ENCODE measurements around the gene SULF2.

SULF2 gene

DNA sequence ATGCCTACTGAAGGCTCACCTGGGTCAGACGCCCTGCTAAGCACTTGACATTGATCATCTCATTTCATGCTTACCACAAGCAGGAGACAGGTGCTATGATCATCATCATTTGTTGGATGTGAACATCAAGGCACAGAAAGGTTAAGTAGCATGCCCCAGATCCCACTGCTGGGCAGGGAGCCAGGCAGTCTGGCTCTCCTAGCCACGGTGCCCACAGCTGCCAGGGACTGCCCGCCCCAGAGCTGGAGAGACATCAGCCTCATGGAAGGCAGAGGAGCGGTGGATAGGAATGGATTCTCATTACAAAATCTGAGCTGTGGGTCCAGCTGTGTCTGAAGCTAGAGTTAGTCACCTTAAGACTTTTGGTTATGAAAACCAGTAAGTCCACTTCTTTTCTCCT lies 3.6 kb downstream of the SULF2 start:
- Histone ChIP-seq H3K4me3 (ENCODE audit: low read length) (no peak overlapping the region), H3K36me3 (ENCODE audit: insufficient read depth, low read length) (no peaks in the 10 kb centered on the region), H3K9ac (ENCODE audit: low read depth, low read length) (no peak overlapping the region), H3K9me3 (replicated peaks; ENCODE audit: low read length) (no peaks in the 10 kb centered on the region), H3K4me2 (ENCODE audit: low read length) (no peak overlapping the region), H3K4me1 (ENCODE audit: control insufficient read depth, insufficient read depth, low read length) (peaks cover 12% of the 10 kb centered on the region), H3K27me3 (ENCODE audit: control insufficient read depth, insufficient read depth, low read length) (peaks cover 46% of the 10 kb centered on the region)

DNA sequence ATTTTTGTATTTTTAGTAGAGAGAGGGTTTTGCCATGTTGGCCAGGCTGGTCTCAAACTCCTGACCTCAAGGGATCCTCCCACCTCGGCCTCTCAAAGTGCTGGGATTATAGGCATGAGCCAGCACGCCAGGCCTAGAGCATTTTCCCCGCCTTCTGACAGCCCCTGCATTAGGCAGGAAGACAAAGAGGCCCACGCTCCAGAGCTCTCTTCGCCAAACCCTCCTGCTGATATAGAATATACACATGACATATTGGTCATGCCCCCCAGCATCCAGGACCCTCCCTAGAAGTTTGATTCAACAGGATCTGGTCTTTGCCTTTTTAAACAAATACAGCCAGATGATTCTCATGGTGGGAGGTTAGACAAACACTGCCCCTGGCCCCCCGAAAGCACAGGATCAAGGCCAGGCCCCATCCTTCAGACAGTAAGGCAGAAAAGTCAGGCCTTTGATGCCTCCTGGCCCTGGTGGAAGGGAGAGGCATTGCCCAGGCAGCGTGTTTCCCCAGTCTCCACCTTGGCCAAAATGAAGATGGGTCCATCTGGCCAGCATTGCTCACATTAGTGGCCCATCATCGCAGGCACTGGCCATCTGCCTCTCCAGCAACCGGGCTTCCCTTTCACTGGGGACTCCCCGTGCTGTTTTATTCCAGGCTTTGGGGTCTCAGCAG lies 4.4 kb downstream of the SULF2 start:
- Histone ChIP-seq H3K4me2 (ENCODE audit: low read length) (no peak overlapping the region), H3K9me3 (replicated peaks; ENCODE audit: low read length) (no peaks in the 10 kb centered on the region), H3K27me3 (ENCODE audit: control insufficient read depth, insufficient read depth, low read length) (peaks cover 42% of the 10 kb centered on the region), H3K9ac (ENCODE audit: low read depth, low read length) (no peak overlapping the region), H3K4me3 (ENCODE audit: low read length) (no peak overlapping the region), H3K36me3 (ENCODE audit: insufficient read depth, low read length) (no peaks in the 10 kb centered on the region), H3K4me1 (ENCODE audit: control insufficient read depth, insufficient read depth, low read length) (peaks cover 7% of the 10 kb centered on the region)

DNA sequence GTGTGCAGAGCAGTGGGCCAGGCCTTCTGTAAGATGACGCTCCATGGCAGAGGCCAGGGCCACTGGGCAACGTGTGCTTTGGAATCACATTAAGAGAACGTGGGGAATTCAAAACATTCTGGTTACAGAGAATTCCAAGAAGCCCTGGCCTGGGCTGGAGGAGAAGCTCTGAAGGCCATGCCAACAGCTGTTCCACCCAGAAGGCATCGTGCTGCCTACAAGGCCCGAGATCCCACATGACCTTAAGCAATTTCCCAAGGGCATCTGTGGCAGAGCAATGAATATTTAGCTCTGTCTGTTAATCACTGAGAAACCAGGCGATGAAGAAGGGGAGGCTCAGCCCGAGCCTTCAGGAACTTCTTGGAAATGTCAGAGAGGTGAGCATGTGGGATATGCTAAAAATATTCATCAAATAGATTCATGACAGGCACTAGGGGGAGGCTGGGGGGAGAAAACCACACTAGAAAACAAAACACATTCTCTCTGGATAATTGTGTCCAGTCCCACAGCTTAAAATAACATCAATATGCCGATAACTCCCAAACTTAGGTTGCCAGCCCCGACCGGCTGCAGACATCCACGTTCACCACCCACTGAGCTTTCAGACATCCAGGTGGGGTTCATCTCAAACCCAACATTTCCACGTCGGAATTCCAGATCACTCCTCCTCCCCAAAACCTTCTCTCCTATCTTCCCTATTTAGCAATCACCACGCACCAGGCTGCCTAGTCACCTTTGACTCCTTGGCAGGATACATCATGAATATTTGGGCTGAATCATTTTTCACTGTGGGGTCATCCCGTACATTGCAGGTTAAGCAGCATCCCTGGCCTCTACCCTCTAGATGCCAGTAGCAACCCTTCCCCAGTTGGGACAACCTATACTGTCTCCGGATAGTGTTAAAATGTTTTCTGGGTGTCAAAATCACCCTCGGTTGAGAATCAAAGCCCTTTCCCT lies 6.6 kb downstream of the SULF2 start:
- Histone ChIP-seq H3K9me3 (replicated peaks; ENCODE audit: low read length) (no peaks in the 10 kb centered on the region), H3K4me1 (ENCODE audit: control insufficient read depth, insufficient read depth, low read length) (no peaks in the 10 kb centered on the region), H3K27me3 (ENCODE audit: control insufficient read depth, insufficient read depth, low read length) (peaks cover 44% of the 10 kb centered on the region), H3K36me3 (ENCODE audit: insufficient read depth, low read length) (no peaks in the 10 kb centered on the region), H3K9ac (ENCODE audit: low read depth, low read length) (no peak overlapping the region), H3K4me3 (ENCODE audit: low read length) (no peak overlapping the region), H3K4me2 (ENCODE audit: low read length) (no peak overlapping the region)

- Histone ChIP-seq H3K27me3 (ENCODE audit: control insufficient read depth, insufficient read depth, low read length) (peaks cover 34% of the 10 kb centered on the region), H3K4me2 (ENCODE audit: low read length) (no peak overlapping the region), H3K36me3 (ENCODE audit: insufficient read depth, low read length) (no peaks in the 10 kb centered on the region), H3K9me3 (replicated peaks; ENCODE audit: low read length) (no peaks in the 10 kb centered on the region), H3K9ac (ENCODE audit: low read depth, low read length) (no peak overlapping the region), H3K4me1 (ENCODE audit: control insufficient read depth, insufficient read depth, low read length) (no peaks in the 10 kb centered on the region), H3K4me3 (ENCODE audit: low read length) (no peak overlapping the region)
These were observed 8.1 kb downstream of the SULF2 start for GRCh38 chr20:47777220-47777619.

- no peak overlapping the region for H3K9ac ChIP-seq (ENCODE audit: low read depth, low read length)
- H3K4me2 ChIP-seq (ENCODE audit: low read length): no peak overlapping the region
- peaks cover 28% of the 10 kb centered on the region for H3K27me3 ChIP-seq (ENCODE audit: control insufficient read depth, insufficient read depth, low read length)
- H3K36me3 ChIP-seq (ENCODE audit: insufficient read depth, low read length): no peaks in the 10 kb centered on the region
- H3K9me3 ChIP-seq (replicated peaks; ENCODE audit: low read length): no peaks in the 10 kb centered on the region
- no peak overlapping the region for H3K4me3 ChIP-seq (ENCODE audit: low read length)
- H3K4me1 ChIP-seq (ENCODE audit: control insufficient read depth, insufficient read depth, low read length): no peaks in the 10 kb centered on the region
These were observed 8.6 kb downstream of the SULF2 start for GRCh38 chr20:47776639-47777038.

- no peaks in the 10 kb centered on the region for H3K4me1 ChIP-seq (ENCODE audit: control insufficient read depth, insufficient read depth, low read length)
- H3K9me3 ChIP-seq (replicated peaks; ENCODE audit: low read length): peaks cover 1% of the 10 kb centered on the region
- H3K4me2 ChIP-seq (ENCODE audit: low read length): no peak overlapping the region
- no peak overlapping the region for H3K4me3 ChIP-seq (ENCODE audit: low read length)
- H3K27me3 ChIP-seq (ENCODE audit: control insufficient read depth, insufficient read depth, low read length): peaks cover 23% of the 10 kb centered on the region
- H3K9ac ChIP-seq (ENCODE audit: low read depth, low read length): no peak overlapping the region
- no peaks in the 10 kb centered on the region for H3K36me3 ChIP-seq (ENCODE audit: insufficient read depth, low read length)
These were observed 9.4 kb downstream of the SULF2 start for GRCh38 chr20:47775841-47776240.

DNA sequence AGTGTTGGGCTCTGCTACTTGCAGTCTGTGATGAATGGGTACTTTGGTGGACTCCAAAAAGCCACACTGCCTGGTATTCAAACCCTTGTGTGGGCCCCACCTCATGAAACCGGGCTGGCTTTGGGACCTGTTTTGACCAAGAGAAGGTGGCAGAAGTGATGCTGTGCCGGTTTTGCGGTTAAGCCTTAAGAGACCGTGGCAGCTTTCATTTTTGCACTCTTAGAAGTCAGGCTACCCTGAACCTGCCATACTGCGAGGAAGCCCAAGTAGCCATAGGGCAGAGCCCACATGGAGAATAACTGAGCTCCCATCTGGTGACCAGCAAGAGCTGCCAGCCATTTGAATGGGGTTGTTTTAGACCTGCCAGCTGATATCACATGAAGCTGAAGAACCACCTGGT lies 10.2 kb downstream of the SULF2 start:
- no peak overlapping the region for H3K4me3 ChIP-seq (ENCODE audit: low read length)
- H3K4me2 ChIP-seq (ENCODE audit: low read length): no peak overlapping the region
- H3K4me1 ChIP-seq (ENCODE audit: control insufficient read depth, insufficient read depth, low read length): no peaks in the 10 kb centered on the region
- peaks cover 3% of the 10 kb centered on the region for H3K9me3 ChIP-seq (replicated peaks; ENCODE audit: low read length)
- H3K36me3 ChIP-seq (ENCODE audit: insufficient read depth, low read length): no peaks in the 10 kb centered on the region
- H3K9ac ChIP-seq (ENCODE audit: low read depth, low read length): no peak overlapping the region
- peaks cover 23% of the 10 kb centered on the region for H3K27me3 ChIP-seq (ENCODE audit: control insufficient read depth, insufficient read depth, low read length)

DNA sequence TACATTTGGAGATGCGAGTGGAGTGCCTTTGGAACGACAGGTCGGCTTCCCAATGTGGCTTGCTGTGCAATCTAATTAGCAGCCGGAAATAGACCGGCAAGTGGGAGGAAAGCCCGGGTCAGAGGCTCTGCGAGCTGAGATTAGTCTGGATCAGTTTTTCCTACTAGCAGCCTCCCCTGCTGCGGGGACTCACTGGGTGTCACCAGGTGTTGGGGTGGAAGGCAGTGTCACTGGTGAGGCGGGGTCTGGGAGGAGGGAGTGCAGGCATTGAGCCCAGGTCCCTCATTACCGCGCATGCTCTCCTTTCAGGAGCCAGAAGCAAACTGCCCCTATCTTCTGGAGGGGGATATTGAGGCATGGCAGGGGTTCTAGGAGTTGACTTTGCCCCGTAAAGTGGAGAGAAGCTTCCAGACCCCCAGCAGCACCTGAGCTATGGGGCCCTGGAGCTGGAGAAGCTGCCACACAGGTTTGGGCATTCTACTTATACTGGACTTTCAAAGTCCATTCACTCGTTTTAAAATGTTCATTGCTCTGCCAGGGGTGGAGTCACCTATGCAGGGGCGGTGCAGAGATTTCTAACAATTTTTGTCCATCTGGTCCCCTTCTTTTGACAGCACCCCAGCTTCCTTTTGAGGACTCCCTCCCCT lies 11.0 kb downstream of the SULF2 start:
- Histone ChIP-seq H3K4me2 (ENCODE audit: low read length) (no peak overlapping the region), H3K4me3 (ENCODE audit: low read length) (no peak overlapping the region), H3K9ac (ENCODE audit: low read depth, low read length) (no peak overlapping the region), H3K9me3 (replicated peaks; ENCODE audit: low read length) (peaks cover 3% of the 10 kb centered on the region), H3K27me3 (ENCODE audit: control insufficient read depth, insufficient read depth, low read length) (peaks cover 23% of the 10 kb centered on the region), H3K4me1 (ENCODE audit: control insufficient read depth, insufficient read depth, low read length) (no peaks in the 10 kb centered on the region), H3K36me3 (ENCODE audit: insufficient read depth, low read length) (no peaks in the 10 kb centered on the region)

DNA sequence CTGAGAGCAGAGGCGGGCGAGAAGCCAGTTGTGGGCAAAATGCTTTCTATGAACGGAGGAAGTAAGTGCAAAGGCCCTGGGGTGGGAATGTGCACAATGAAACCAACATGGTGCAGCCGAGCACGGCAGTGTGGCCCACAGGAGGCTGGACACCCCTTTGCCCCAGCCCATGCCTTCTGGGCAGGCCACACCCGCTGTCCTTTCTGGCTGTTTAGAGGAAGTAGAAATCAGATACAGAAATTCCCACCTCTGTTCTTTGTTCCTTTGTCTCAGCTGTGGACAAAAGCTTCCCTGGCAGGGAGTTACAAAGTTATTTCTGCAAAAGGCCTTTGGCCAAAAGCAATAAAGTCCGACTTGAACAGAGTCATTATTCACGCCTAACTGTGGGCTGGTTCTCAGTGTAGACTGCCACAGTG lies 11.9 kb downstream of the SULF2 start:
- no peaks in the 10 kb centered on the region for H3K4me1 ChIP-seq (ENCODE audit: control insufficient read depth, insufficient read depth, low read length)
- H3K9ac ChIP-seq (ENCODE audit: low read depth, low read length): no peak overlapping the region
- peaks cover 23% of the 10 kb centered on the region for H3K27me3 ChIP-seq (ENCODE audit: control insufficient read depth, insufficient read depth, low read length)
- H3K36me3 ChIP-seq (ENCODE audit: insufficient read depth, low read length): no peaks in the 10 kb centered on the region
- no peak overlapping the region for H3K4me3 ChIP-seq (ENCODE audit: low read length)
- no peak overlapping the region for H3K4me2 ChIP-seq (ENCODE audit: low read length)
- peaks cover 3% of the 10 kb centered on the region for H3K9me3 ChIP-seq (replicated peaks; ENCODE audit: low read length)

GRCh38 chr20:47770935-47771334 lies 14.3 kb downstream of the SULF2 start:
- peaks cover 25% of the 10 kb centered on the region for H3K27me3 ChIP-seq (ENCODE audit: control insufficient read depth, insufficient read depth, low read length)
- H3K4me1 ChIP-seq (ENCODE audit: control insufficient read depth, insufficient read depth, low read length): no peaks in the 10 kb centered on the region
- peaks cover 3% of the 10 kb centered on the region for H3K9me3 ChIP-seq (replicated peaks; ENCODE audit: low read length)
- no peak overlapping the region for H3K9ac ChIP-seq (ENCODE audit: low read depth, low read length)
- H3K36me3 ChIP-seq (ENCODE audit: insufficient read depth, low read length): no peaks in the 10 kb centered on the region
- no peak overlapping the region for H3K4me2 ChIP-seq (ENCODE audit: low read length)
- no peak overlapping the region for H3K4me3 ChIP-seq (ENCODE audit: low read length)

DNA sequence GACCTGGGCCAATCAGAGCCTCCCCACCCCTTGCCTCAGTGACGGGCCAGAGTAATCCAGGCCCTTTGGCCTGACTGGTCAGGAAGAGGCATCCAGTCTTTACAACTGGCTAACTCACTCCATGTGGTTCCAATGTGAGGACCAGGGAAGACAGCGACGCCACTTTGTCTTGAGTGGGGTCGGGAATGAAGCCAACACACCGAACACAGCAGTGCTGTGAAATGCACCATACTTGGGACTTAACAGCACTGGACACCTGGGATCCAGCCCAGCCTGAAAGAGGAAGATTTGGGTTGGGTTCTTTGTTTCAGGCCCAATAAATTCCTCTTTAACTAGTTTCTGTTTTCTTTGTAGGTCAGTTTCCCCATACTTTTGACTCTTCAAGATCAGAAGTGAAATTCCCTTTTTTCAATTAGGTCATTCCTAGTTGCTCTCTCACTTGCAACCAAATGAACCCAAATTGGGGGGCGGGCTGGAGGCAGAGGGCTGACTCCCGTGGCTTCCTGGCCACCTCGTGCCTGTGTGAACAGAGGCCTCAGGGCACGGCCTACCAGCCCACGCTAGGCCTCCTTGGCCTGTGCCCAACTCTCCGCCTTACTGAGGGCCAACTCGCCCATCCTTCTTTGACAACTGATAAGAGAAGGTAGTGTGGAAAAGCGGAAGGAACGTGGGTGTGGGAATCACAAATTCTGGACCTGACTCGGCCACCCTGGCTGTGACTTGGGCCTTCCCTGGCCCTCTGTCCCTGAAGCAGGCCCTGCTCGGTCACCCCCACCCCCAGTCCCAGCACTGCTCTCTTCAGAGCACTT lies 17.1 kb downstream of the SULF2 start:
- no peaks in the 10 kb centered on the region for H3K36me3 ChIP-seq (ENCODE audit: insufficient read depth, low read length)
- H3K4me3 ChIP-seq (ENCODE audit: low read length): no peak overlapping the region
- no peaks in the 10 kb centered on the region for H3K4me1 ChIP-seq (ENCODE audit: control insufficient read depth, insufficient read depth, low read length)
- peaks cover 17% of the 10 kb centered on the region for H3K27me3 ChIP-seq (ENCODE audit: control insufficient read depth, insufficient read depth, low read length)
- no peak overlapping the region for H3K4me2 ChIP-seq (ENCODE audit: low read length)
- H3K9ac ChIP-seq (ENCODE audit: low read depth, low read length): no peak overlapping the region
- peaks cover 3% of the 10 kb centered on the region for H3K9me3 ChIP-seq (replicated peaks; ENCODE audit: low read length)

Data from skeletal muscle satellite cell (primary cell).